ENCODE data around the gene HDAC4. TPM values are rescaled to one million over a fixed set of nuclear protein-coding genes. Genes with fewer than 3 reads are reported as not detected.

The HDAC4 gene
- total and polyA plus RNA-seq, 2 experiments from 2014 or later, result 8.1 to 41.8 TPM

GRCh38 chr2:239318151-239318611 lies 82.6 kb downstream of the HDAC4 start:
- H3K36me3 ChIP-seq (ENCODE audit: insufficient read depth), result no peaks in the 10 kb centered on the region
- H3K4me2 ChIP-seq, result no peak overlapping the region
- H3K27me3 Mint-ChIP-seq (ENCODE audit: insufficient read depth, low read depth, poor library complexity), result peaks cover 6% of the 10 kb centered on the region
- no peak for DNase-seq (ENCODE audit: low spot score)
- H3K27ac Mint-ChIP-seq, result no peak overlapping the region
- H2AFZ ChIP-seq, result no peak overlapping the region
- H3K9me2 ChIP-seq (ENCODE audit: insufficient read depth), result no peaks in the 10 kb centered on the region
- H3K79me2 ChIP-seq (replicated peaks; ENCODE audit: insufficient read depth), result peaks cover 100% of the 10 kb centered on the region
- H3K9me3 Mint-ChIP-seq, result peaks cover 23% of the 10 kb centered on the region
- no peaks in the 10 kb centered on the region for H3F3A ChIP-seq (replicated peaks; ENCODE audit: low read depth)
- peaks cover 9% of the 10 kb centered on the region for H3K4me1 Mint-ChIP-seq
- H3K27ac ChIP-seq (ENCODE audit: low read depth), result no peak overlapping the region
- H3K4me3 ChIP-seq, result no peak overlapping the region
- no peaks in the 10 kb centered on the region for H3K27me3 ChIP-seq (ENCODE audit: insufficient read depth)
- H3K36me3 Mint-ChIP-seq (ENCODE audit: low read depth), result peaks cover 38% of the 10 kb centered on the region
- TF ChIP-seq EZH2phosphoT487 (IDR thresholded peaks at IDR 0.05; ENCODE audit: unreplicated experiment) (no peak), STAT1 (IDR thresholded peaks at IDR 0.05; ENCODE audit: unreplicated experiment) (no peak), ZNF114 (CRISPR knock-in tag; IDR thresholded peaks at IDR 0.05) (no peak), CREB1 (CRISPR knock-in tag; IDR thresholded peaks at IDR 0.05; ENCODE audit: low read depth) (no peak), ZNF462 (CRISPR knock-in tag; IDR thresholded peaks at IDR 0.05) (no peak), ZNF331 (CRISPR knock-in tag; IDR thresholded peaks at IDR 0.05; ENCODE audit: low read depth) (no peak), CTCF (conservative IDR thresholded peaks at IDR 0.05; ENCODE audit: low read depth in 2 of 2) (no peak), EZH2 (IDR thresholded peaks at IDR 0.05; ENCODE audit: low read depth, unreplicated experiment) (no peak), POLR2AphosphoS5 (IDR thresholded peaks at IDR 0.05; ENCODE audit: low read depth) (no peak), JUNB (IDR thresholded peaks at IDR 0.05; ENCODE audit: unreplicated experiment) (no peak), ETS1 (IDR thresholded peaks at IDR 0.05) (no peak), REST (IDR thresholded peaks at IDR 0.05; ENCODE audit: unreplicated experiment) (no peak), NANOG (IDR thresholded peaks at IDR 0.05; ENCODE audit: borderline replicate concordance) (no peak)
- no peaks in the 10 kb centered on the region; the same call in none of the 2 replicates for H4K20me1 ChIP-seq (replicated peaks; ENCODE audit: insufficient read depth)
- H3K4me3 Mint-ChIP-seq, result no peak overlapping the region
- no peak for ATAC-seq
- H3K4me1 ChIP-seq (ENCODE audit: insufficient read depth), result no peaks in the 10 kb centered on the region

All from GM23338 (cell line).